ENCODE data around the gene TMEM256. TPM values are rescaled to one million over a fixed set of nuclear protein-coding genes. Genes with fewer than 3 reads are reported as not detected.
A peak's percentile ranks its signal among the peaks of the same experiment; 100 is the strongest.
"Not testable (repeated sequence)": the region's sequence is repeated elsewhere in the genome, so short reads cannot be mapped to it uniquely, and the experiment has no call there.

The TMEM256 gene
- polyA plus RNA-seq, 3 donors = 82.4 to 93.2 (median 86.5) TPM

- no peak for DNase-seq (ENCODE audit: low read depth in 3 of 3, low spot score in 2 of 3)
Observed at GRCh38 chr17:7389924-7390910, 13.7 kb downstream of the TMEM256 start.

- no peak for DNase-seq (ENCODE audit: low read depth in 3 of 3, low spot score in 2 of 3)
Observed at GRCh38 chr17:7388856-7389255, 15.0 kb downstream of the TMEM256 start.

GRCh38 chr17:7384489-7385081 is 19.3 kb downstream of the TMEM256 start:
- DNase-seq (ENCODE audit: low read depth in 3 of 3, low spot score in 2 of 3) = no peak

GRCh38 chr17:7383742-7384488 is 20.0 kb downstream of the TMEM256 start:
- DNase-seq (ENCODE audit: low read depth in 3 of 3, low spot score in 2 of 3) = peak in 1 of 3 donors; percentile 38

GRCh38 chr17:7383371-7383741 is 20.5 kb downstream of the TMEM256 start:
- DNase-seq (ENCODE audit: low read depth in 3 of 3, low spot score in 2 of 3) = no peak

- no peak for DNase-seq (ENCODE audit: low read depth in 3 of 3, low spot score in 2 of 3)
Observed at GRCh38 chr17:7382901-7383300, 21.0 kb downstream of the TMEM256 start.

- DNase-seq (ENCODE audit: low read depth in 3 of 3, low spot score in 2 of 3) = no peak
Observed at GRCh38 chr17:7380855-7381683, 22.8 kb downstream of the TMEM256 start, which contains the start of gene TNK1. Gene TNK1 (plus strand): TSS chr17:7381089. CDS start chr17:7382927, 1,838 bp downstream.

- DNase-seq (ENCODE audit: low read depth in 3 of 3, low spot score in 2 of 3) = no peak
Observed at GRCh38 chr17:7380321-7380720, 23.6 kb downstream of the TMEM256 start.

GRCh38 chr17:7379134-7379533 is 24.8 kb downstream of the TMEM256 start:
- DNase-seq (ENCODE audit: low read depth in 3 of 3, low spot score in 2 of 3) = no peak

GRCh38 chr17:7374353-7374752 is 29.5 kb downstream of the TMEM256 start:
- no peak for DNase-seq (ENCODE audit: low read depth in 3 of 3, low spot score in 2 of 3)

GRCh38 chr17:7370853-7371252 is 33.0 kb downstream of the TMEM256 start:
- DNase-seq (ENCODE audit: low read depth in 3 of 3, low spot score in 2 of 3) = no peak

- no peak for DNase-seq (ENCODE audit: low read depth in 3 of 3, low spot score in 2 of 3)
Observed at GRCh38 chr17:7369825-7370224, 34.1 kb downstream of the TMEM256 start.

GRCh38 chr17:7368599-7368994 is 35.3 kb downstream of the TMEM256 start:
- not testable (repeated sequence) for DNase-seq (ENCODE audit: low read depth in 3 of 3, low spot score in 2 of 3)

- no peak for DNase-seq (ENCODE audit: low read depth in 3 of 3, low spot score in 2 of 3)
Observed at GRCh38 chr17:7367918-7368598, 35.8 kb downstream of the TMEM256 start.

GRCh38 chr17:7367083-7367482 is 36.8 kb downstream of the TMEM256 start:
- no peak for DNase-seq (ENCODE audit: low read depth in 3 of 3, low spot score in 2 of 3)

GRCh38 chr17:7365963-7366362 is 37.9 kb downstream of the TMEM256 start:
- DNase-seq (ENCODE audit: low read depth in 3 of 3, low spot score in 2 of 3) = not testable (repeated sequence)

GRCh38 chr17:7363311-7363710 is 40.6 kb downstream of the TMEM256 start:
- DNase-seq (ENCODE audit: low read depth in 3 of 3, low spot score in 2 of 3) = no peak

- no peak for DNase-seq (ENCODE audit: low read depth in 3 of 3, low spot score in 2 of 3)
Observed at GRCh38 chr17:7361906-7362305, 42.0 kb downstream of the TMEM256 start.

GRCh38 chr17:7357381-7357780 is 46.5 kb downstream of the TMEM256 start:
- no peak for DNase-seq (ENCODE audit: low read depth in 3 of 3, low spot score in 2 of 3)

GRCh38 chr17:7356756-7357155 is 47.1 kb downstream of the TMEM256 start:
- DNase-seq (ENCODE audit: low read depth in 3 of 3, low spot score in 2 of 3) = no peak

Measured in right renal cortex interstitium (tissue), 3 donors.